Spleen (tissue), 7 donors: Measurements from ENCODE around the gene EP400.

ENCODE experiments used
- CTCF ChIP-seq, 11 experiments: fragments of 200-600 bp in 7 of 11; fragments of 450-650 bp in 4 of 11; sonication (generic) in 4 of 11; IDR thresholded peaks in 8 of 11; conservative IDR thresholded peaks in 3 of 11; 1 replicate in 7 of 11; 2 replicates in 4 of 11; pipeline versions ENCODE4 v1.4.0 to v1.8.0; 2016 to 2021; ENCODE audit warnings: antibody characterized with exemption in 11 of 11, inconsistent platforms in 4 of 11, mild to moderate bottlenecking in 1 of 11
- POLR2A ChIP-seq, 3 donors: fragments of 450-650 bp; IDR thresholded peaks; one replicate each; pipeline ENCODE4 v1.5.1; 2017; ENCODE audit warnings: antibody characterized with exemption in 3 of 3, mild to moderate bottlenecking in 1 of 3
- POLR2AphosphoS5 ChIP-seq, 3 donors: sonication (generic); formaldehyde crosslinking; IDR thresholded peaks; one replicate each; pipeline ENCODE4 v1.5.1; 2017; ENCODE audit warnings: antibody characterized with exemption in 3 of 3
- donor health status: DM: no; HTN: no; CAD: no; lungs with moderate emphysema.
- donor health status: DM: no; HTN: no; CAD: no.
- donor health status: DM: no; HTN: no; CAD: no.

GRCh38 chr12:131917711-131918306, 31.9 kb upstream of the EP400 start:
- TF ChIP-seq CTCF (IDR thresholded peaks at IDR 0.05 in 8 of 11, conservative IDR thresholded peaks at IDR 0.05 in 3 of 11): no peak
- no peak for TF ChIP-seq POLR2A (IDR thresholded peaks at IDR 0.05)
- peak in 1 of 3 donors; percentile 33 for TF ChIP-seq POLR2AphosphoS5 (IDR thresholded peaks at IDR 0.05)
